Transverse colon (tissue), 3 donors: ENCODE measurements around the gene XYLT2.

Experiments used
- CTCF ChIP-seq, 5 experiments: fragments of 200-600 bp in 3 of 5; fragments of 450-650 bp in 2 of 5; sonication (generic) in 3 of 5; IDR thresholded peaks; 1 replicate in 2 of 5; 2 replicates in 3 of 5; pipeline ENCODE4 v1.5.1; 2016 to 2017; ENCODE audit warnings: antibody characterized with exemption in 5 of 5, inconsistent platforms in 3 of 5, mild to moderate bottlenecking in 2 of 5, moderate library complexity in 1 of 5
- EP300 ChIP-seq: sonication (generic); formaldehyde crosslinking; IDR thresholded peaks from one replicate; pipeline ENCODE4 v1.6.1; 2017; ENCODE audit warnings: antibody characterized with exemption, low read depth
- POLR2A ChIP-seq: fragments of 450-650 bp; IDR thresholded peaks from one replicate; pipeline ENCODE4 v1.6.1; 2016; ENCODE audit warnings: antibody characterized with exemption, mild to moderate bottlenecking, moderate library complexity

- TF ChIP-seq CTCF (IDR thresholded peaks at IDR 0.05), result no peak
- no peak for TF ChIP-seq EP300
- no peak for TF ChIP-seq POLR2A
These were observed 26.5 kb upstream of the XYLT2 start for GRCh38 chr17:50319306-50320004.
